GM12874 (cell line): Measurements from ENCODE around the gene CASTOR1.

ENCODE experiments used
- TF ChIP-seq, protein P1 (sequence below): IDR thresholded peaks from 2 replicates; pipeline ENCODE4 v1.5.1; 2011; ENCODE audit warnings: low read depth, mild to moderate bottlenecking, control low read depth, low read length, moderate library complexity; ENCODE audit not compliant: insufficient read depth

Gene CASTOR1

DNA sequence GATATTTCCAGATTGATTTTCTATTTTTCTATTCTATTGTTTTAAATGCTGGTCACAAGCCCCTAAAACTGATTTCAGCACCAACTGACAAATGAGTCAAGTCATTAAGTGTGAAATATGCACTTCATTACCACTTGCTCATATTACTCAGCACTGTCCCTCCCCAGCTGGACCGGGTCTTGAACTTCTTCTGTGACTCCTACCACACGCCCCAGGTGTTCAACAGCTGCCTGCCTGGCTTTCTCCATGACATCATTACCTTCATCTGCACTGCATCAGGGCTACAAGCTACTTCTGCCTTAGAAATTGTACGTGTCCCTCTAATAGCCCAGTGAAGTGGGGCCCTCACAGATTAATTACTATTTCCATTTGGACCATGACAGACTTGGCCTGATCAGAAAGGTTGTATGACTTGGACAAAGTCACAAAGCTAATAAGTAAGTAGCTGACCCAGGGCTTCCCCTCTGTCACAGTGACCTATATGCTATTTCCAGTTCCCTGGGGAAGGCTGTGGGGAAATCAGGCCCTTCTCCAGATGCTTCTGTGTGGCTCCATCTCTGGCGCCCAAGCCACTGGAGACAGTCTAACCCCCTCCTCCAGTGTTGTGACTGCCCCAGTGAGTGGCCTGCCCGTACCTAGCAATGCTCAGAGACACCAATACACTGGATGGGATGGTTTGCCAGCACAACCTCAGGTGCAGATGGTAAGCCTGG, 19.4 kb upstream of the CASTOR1 start:
- TF ChIP-seq, protein P1, sequence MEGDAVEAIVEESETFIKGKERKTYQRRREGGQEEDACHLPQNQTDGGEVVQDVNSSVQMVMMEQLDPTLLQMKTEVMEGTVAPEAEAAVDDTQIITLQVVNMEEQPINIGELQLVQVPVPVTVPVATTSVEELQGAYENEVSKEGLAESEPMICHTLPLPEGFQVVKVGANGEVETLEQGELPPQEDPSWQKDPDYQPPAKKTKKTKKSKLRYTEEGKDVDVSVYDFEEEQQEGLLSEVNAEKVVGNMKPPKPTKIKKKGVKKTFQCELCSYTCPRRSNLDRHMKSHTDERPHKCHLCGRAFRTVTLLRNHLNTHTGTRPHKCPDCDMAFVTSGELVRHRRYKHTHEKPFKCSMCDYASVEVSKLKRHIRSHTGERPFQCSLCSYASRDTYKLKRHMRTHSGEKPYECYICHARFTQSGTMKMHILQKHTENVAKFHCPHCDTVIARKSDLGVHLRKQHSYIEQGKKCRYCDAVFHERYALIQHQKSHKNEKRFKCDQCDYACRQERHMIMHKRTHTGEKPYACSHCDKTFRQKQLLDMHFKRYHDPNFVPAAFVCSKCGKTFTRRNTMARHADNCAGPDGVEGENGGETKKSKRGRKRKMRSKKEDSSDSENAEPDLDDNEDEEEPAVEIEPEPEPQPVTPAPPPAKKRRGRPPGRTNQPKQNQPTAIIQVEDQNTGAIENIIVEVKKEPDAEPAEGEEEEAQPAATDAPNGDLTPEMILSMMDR = no peak

DNA sequence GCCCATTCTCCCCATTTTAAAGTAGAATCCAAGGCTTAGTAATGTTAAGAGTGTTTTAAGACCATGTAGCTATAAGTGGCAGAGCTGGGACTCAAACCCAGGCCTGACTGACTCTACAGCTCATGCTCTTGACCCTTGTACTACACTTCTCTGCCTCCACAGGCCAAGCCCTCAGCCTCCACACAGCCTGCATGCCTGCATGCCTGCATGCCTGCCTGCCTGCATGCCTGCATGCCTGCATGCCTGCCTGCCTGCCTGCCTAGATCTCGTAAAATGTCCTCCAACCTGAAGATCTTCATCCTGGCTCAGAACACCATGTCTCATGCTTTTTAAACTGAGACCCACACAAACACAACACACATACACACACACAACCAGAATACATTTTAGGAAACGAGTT, 18.8 kb upstream of the CASTOR1 start:
- TF ChIP-seq, protein P1 = no peak

DNA sequence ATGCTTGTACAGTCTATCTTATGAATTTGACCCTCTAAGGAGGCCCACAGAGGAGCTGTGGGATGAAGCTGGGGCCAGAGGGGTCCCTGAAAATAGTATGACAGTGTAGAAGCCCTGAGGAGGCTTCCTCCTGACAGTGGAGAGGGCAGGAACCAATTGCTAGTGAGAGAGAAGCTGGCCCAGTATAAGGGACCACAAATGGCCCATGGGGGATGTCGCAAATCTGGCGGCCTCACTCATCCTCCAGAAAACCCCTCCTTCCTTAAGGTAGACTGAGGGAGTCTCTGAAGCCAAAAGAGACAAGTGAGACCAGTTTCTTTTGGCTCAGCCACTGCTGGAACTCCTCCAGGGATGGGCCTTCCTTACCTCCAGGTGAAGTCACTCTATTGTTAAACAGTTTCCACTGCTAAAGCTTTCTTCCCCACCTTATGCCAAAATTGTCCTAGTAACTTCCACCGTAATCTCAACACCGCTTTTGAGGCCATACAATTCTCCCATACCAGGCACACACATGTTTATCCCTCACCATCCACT, 17.8 kb upstream of the CASTOR1 start:
- TF ChIP-seq, protein P1 = no peak

DNA sequence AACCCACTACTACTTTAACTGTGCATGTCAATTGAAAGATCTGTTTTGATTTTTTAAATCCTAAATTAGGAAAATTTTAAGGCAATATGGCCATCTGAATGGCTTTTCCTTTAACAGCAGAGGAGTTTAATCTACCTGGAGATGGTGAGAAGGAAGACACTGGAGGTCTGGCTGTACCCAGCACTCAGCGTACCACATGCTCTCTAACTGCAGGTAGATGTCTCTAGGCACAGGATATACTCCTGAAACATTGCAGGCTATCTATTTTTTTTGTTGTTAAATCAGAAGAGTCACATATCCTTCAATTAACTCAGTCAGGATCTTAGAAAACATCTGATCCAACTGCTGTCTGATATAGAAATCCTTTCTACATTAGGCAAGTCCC, 17.3 kb upstream of the CASTOR1 start:
- TF ChIP-seq, protein P1 = no peak

DNA sequence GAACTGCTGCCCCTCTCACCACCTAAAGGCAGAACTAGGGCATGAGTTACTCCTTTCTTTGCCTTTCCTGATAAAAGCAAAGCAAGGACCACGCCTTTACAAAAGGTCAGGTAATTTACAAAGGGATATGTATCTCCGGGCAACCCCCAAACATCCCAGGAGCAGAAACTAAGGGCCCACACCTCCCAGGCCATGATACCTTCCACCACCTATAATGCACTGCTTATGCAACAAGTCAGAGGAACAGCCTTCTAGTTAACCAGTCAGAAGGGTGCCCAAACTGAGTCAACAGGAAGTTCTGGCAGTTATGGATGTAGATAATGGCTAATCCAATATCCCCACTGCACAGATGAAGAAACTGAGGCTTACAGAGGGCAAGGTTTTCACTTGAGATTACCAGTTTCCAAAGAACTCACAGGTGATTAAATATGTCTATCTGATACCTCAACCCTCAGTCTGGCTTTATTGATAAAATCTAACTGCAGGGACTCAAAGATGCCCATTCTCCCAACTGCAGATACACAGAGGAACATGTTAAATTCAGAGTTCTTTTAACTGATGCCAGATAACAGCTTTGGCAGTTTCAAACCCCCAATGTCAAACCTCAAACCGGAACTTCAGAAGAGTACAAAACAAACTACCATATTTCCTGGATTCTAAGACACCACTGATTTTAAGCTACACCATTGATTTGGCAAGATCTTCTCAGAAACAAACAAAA, 16.8 kb upstream of the CASTOR1 start:
- TF ChIP-seq, protein P1 = no peak

DNA sequence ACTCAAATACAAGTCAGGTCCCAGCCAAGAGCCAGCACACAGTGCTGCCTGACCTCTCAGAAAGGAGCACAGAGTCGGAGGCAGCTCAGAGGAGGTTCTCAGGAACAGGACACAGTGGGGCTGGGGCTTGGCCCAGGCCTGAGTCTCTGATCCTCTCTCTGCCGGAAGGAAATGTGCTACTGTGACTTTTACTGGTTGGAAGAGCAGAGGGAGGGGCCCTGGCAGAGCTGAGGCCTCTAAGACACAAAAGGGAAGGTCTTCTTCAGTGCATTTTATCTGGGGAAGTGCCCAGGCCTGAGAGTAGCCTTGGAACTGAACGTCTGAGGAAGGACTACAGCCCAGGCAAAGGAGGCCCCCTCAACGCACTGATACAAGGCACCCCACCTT, 16.2 kb upstream of the CASTOR1 start:
- TF ChIP-seq, protein P1 = no peak

DNA sequence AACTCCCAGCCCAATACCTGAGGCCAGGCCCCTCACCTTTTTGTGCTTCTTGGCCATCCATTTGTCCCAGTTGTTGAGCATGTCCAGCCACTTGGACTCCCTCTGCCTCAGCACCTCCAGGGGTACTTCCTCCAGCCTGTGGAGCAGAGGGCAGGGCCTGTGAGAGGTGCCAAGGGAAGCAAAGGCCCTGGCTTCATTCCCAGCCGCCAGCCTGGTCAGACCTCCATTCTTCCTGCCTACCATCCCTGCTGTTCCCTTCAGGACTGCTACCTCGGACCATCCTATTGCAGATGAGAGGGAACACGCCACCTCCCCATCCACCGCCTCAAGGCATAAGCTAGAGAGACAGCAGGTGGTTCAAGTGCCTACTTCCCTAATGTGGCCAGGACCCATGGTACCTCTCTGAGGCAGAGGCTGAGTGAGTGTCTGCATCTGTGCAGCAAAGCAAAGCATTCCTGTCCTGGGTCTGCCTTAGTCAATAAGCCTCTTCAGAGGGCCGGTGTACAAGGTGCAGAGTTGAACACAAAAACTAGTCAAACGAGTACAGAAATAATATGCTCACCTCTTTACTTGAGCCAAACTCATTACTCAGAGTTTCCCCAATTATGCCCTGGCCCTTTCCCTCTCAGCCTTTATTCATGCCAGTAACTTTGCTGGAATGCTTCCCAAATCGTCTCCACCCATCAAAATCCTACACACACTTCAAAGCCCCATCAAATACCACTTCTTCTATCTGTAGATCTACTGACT, 15.4 kb upstream of the CASTOR1 start:
- TF ChIP-seq, protein P1 = no peak
